Suppressor macrophage treated with lipopolysaccharide for 1 hour (primary cell): ENCODE measurements around the gene NLRX1.
A peak's percentile ranks its signal among the peaks of the same experiment; 100 is the strongest.
"Not testable (repeated sequence)": the region's sequence is repeated elsewhere in the genome, so short reads cannot be mapped to it uniquely, and the experiment has no call there.

Source experiments
- DNase-seq, 3 donors: peaks; one replicate each; pipeline ENCODE4 v3.0.0-alpha.2; 2020 to 2022

Gene NLRX1

DNA sequence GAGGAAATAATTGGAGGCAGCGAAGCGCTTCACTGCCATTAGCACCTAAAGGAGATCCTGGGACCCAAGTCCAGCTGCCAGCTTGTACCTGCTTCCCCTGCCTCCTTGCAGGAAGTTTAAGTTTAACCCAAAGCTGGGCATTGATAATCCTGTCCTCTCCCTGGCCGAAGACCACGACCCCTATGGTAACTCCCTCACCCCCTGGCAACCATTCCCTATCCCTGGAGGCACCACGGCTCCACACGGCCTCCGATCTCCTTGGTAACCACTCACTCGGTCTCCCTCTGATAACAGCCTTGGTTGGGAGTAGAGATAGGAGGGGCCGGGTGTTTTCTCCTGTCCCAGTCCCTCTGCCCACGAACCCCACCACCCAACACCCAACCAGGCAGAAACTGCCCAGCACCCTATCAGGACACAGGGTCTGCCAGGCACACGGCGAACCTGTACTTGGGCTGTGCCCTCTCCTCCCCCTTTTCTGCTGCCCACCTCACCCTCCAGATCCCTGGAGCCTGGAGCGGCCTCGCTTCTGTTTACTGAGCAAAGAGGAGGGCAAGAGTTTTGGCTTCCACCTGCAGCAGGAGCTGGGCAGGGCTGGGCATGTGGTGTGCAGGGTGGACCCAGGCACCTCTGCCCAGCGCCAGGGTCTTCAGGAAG is 17.6 kb downstream of the NLRX1 start:
- no peak for DNase-seq

DNA sequence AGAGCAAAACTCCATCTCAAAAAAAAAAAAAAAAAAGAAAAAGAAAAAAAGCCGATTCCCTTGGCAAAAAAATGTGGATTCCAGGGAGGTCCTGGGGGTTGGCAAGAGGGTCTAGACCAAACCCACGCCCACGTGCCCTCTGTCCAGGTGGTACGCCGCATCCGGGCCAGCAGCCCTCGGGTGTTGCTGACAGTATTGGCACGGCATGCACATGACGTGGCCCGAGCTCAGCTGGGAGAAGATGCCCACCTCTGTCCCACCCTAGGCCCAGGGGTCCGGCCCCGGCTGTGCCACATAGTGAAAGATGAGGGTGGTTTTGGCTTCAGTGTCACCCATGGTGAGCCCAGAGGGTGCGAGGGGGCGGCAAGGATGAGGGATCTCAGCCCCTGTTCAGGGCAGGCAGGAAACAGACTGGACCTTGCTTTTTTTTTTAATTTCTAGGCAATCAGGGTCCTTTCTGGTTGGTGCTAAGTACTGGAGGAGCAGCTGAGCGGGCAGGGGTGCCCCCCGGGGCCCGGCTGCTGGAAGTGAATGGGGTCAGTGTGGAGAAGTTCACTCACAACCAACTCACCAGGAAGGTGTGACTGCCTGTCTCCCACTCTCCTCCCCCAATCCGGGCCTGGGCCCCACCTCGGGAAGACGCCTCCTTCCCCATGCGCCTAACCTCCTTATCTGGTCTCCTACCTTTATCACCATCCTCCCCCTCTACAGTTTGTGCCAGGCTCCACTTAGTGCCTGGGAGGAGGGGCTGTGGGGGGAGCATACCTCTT is 18.8 kb downstream of the NLRX1 start:
- no peak for DNase-seq

DNA sequence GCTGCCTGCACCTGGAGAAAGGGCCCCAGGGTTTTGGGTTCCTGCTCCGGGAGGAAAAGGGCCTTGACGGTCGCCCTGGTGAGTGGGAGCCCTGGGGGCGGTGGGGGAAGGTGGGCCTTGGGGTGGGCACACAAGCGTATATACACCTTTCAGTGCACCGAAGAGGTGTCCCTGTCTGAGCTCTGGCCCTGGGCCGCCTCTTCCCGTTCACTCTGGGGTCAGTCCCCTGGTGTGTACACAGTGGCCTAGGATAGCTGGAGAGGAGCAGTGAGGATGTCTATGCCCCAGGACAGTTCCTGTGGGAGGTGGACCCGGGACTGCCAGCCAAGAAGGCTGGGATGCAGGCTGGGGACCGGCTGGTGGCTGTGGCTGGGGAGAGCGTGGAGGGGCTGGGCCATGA is 19.5 kb downstream of the NLRX1 start:
- no peak for DNase-seq

DNA sequence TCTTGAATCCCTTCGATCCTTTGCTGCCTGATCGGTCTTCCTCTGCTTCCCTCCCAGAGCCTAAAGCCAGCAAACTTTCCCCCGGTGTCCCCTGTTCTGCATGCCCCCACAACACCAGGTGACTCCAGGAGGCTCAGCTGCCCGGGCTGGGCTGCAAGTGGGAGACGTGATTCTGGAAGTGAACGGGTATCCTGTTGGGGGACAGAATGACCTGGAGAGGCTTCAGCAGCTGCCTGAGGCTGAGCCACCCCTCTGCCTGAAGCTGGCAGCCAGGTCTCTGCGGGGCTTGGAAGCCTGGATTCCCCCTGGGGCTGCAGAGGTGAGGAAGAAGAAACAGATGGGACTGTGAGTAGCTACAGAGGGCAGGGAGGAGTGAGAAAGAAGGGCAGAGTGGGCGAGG is 20.4 kb downstream of the NLRX1 start:
- no peak for DNase-seq

DNA sequence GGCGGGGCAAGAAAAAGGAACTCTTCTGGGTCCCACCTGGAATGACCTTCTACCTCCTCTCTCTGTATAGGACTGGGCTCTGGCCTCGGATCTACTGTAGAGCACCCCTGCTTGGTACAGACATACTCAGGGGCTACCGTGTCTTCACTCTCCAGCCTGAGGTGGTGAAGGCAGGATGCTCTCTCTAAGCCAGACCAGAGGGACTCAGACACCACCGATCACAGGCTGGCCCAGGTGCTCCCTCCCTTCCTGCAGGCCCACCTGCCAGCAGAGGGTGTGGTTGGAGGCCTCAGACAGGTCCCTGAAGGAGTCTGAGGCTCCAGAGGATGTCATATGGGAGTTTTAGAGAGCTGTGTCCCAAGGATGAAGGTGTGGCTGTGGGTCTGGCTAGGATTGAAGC is 20.9 kb downstream of the NLRX1 start:
- no peak for DNase-seq

DNA sequence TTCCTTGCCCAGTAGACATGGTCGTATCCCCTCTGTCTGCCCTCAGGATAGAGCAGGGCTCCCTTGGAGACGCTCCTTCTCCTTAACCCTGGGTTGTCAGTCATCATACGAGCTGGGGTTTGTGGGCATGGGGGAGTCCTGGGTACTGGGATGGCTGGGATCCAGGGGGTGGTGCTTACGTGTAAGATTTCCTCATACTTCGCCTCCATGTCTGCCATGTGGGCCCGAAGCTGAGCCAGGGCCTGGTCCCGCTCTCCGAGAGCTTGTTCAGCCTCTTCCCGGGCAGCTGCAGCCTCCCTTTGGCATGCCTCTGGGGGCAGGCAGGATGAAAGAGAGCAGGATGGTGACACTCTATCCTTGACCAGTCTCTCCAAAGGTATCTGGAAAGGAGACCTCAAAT is 22.0 kb downstream of the NLRX1 start:
- no peak for DNase-seq

DNA sequence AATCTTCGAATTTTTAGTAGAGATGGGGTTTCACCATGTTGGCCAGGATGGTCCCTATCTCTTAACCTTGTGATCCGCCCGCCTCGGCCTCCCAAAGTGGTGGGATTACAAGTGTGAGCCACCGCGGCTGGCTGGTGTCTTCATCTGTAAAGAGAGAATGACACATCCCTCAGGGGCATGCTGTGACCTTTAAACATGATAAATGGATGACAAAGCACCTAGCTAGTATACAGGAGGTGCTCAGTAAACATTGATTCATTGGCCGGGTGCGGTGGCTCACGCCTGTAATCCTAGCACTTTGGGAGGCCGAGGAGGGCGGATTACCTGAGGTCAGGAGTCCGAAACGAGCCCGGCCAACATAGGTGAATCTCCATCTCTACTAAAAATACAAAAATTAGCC is 22.7 kb downstream of the NLRX1 start:
- DNase-seq: not testable (repeated sequence)

DNA sequence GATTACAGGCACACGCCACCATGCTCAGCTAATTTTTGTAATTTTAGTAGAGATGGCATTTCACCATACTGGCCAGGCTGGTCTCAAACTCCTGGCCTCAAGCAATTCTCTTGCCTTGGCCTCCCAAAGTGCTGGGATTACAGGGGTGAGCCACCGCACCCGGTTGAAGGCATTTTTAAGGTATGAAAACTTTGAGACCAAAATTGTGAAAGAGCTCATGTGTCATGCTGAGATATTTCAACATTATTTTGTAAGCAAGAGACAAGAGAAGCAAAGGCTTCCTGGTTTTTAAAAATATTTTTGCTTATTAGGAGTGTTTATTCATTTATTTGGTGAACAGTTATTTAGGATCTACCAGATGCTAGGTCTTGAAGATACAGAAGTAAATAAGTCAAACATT is 23.6 kb downstream of the NLRX1 start:
- peak; percentile 60 to 88 (median 84) for DNase-seq

DNA sequence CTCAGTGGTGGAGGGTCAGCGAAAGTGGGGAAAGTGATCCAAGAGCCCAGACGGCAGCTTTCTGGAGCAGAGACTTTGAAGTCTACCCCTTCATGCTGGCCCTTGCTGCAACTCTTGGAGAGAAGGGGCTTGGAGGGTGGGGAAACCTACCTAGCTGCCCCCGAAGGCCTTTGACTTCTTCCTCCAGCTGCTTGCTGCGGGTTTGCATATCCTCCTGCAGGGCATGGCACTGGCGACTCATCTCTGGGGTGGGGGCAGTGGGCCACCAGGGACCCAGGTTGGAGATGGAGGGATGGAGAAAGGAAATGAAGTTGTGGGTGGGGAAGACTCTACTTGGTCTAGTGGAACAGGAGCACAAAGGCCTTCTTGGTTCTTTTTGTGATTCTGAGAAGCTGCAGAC is 24.5 kb downstream of the NLRX1 start:
- DNase-seq: no peak

DNA sequence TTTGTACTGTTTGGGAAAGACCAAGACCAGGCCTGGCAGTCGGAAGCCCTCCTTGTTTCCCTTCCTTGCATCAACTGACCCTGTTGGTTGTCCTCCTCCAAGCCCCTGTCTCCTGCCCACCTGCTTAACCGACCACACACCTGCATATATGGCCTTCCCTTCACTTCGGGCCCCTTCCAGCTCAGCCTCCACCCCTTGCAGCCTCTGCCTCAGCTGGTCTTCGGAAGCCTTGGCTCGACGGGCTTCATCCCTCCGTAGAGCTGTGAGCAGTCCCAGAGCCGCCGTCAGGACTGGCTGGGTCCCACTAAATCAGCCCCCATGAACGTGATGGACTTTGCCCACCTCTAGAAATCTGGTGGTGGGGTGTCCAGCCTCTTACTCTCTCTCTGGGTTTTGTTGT is 25.1 kb downstream of the NLRX1 start:
- DNase-seq: no peak

DNA sequence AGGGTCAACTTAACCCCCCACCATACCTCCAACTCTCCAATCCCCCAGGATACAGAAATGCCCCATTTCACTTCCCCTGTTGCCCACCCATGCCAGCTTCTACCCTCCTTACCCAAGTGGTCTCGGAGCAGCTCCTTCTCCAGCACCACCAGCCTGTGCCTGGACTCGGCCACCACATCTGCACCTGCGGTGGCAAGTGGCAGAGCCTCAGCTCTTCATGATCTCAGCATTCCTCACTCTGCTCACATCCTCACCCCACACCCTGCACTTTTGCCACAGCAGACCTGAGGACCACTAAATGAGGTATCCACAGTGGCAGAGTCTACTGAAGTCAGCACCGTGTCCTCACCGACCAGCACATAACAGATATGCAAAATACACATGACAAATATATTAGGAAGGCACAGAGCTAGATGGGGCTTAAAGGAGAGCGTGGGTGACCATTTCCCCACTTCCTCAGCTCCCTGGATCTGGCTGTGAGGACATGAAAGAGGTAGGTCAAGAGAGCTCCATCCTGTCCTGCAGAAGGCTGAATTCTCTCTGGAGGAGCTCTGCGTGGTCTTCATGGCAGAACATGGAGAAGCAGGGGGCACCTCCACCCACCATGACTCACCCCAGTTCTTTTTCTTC is 26.4 kb downstream of the NLRX1 start:
- DNase-seq: peak; percentile 35 to 54 (median 38)

DNA sequence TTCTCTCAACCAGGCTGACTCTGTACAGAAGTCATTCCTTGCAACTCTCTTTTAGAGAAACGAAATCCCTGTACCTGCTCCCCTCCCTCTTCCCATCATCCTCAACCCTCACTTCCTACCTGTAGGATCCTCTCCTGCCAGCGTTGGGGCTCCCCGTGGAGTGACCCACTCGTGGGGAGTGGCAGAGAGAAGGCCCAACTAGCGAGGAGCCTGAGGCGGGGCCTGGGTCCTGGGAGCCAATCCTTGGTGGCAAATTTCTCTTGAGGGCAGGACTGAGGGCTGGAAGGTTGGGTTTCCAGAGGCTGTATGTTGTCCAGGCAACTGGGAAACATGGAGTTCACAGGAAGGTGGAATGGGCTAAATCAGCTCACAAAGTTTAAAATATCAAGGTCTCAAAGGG is 27.2 kb downstream of the NLRX1 start:
- peak in 2 of 3 donors; percentile 28 to 52 for DNase-seq

DNA sequence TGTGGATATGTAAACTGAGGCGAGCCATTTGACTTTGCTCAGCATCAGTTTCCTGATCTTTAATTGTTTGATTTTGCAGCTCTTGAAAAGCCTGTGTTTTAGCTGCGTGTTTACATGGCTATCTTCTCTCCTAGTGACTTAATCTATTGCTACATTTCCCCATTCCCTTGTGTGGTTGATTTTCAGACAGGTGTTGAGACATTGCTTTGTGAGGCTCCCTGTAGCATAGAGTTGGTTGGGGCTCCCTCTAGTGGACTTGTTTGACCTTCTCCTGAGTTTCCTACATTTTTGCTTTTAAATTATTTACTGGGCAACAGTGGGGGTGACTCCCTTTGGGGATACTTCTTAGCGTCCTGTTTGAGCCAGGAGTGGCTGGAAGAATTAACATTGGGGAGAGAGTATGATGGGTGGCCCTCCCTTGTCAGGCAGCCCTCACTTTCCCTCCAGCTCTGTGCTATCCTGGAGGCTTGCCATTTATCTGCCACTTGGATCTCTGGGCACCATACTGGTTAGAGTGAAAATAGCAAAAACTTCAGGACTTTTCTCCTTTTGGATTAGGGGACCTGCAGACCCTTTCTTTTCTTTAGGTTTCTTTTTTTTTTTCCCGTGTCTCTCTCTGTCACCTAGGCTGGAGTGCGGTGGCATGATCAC is 28.4 kb downstream of the NLRX1 start:
- DNase-seq: peak; percentile 88 to 90 (median 88)

DNA sequence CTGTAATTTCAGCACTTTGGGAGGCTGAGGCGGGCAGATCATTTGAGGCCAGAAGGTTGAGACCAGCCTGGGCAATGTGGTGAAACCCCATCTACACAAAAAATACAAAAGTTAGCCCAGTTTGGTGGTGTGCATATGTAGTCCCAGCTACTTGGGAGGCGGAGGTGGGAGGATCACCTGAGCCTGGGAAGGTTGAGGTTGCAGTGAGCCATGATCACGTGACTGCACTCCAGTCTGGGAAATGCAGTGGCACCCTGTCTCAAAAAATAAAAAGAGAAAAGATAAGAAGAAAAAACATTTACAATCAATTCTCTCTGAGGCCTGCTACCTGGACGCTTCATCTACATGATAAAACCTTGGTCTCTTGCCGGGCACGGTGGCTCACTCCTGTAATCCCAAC is 30.4 kb downstream of the NLRX1 start:
- DNase-seq: no peak

DNA sequence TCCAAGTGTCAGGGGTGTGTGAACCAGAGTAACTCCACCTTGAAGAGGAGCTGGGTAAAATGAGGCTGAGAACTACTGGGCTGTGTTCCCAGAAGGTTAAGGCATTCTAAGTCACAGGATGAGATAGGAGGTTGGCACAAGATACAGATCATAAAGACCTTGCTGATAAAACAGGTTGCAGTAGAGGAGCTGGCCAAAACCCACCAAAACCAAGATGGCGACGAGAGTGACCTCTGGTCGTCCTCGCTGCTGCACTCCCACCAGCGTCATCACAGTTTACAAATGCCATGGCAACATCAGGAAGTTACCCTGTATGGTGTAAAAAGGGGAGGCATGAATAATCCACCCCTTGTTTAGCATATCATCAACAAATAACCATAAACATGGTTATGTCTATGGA is 32.7 kb downstream of the NLRX1 start:
- not testable (repeated sequence) for DNase-seq

DNA sequence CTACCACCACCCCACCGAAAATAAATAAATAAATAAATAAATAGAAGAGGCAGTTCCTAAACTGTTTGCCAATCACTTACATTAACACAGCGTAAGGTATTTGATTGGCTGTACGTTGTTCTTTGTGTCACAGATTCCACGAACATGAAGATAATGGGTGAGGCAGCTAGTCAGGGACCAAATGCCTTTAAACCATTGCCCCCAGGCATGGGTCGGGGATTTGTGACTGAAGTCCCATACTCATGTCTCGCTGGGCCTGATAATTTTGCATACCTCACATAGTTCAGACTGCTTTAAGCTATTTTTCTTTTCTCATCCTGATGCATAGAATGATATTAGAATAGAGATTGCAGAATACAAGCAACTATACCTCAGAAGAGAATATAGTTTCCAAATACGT is 34.0 kb downstream of the NLRX1 start:
- DNase-seq: no peak

DNA sequence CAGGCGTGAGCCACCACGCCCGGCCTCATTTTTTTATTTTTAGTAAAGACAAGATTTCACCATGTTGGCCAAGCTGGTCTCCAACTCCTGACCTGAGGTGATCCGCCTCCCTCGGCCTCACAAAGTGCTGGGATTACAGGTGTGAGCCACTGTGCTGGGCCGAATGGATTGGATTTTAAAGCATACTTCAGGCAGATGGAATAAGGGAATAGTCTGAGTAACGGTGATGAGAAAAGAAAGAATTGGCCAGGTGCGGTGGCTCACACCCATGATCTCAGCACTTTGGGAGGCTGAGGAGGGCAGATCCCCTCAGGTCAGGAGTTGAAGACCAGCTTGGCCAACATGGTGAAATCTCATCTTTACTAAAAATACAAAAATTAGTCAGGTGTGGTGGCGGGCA is 35.5 kb downstream of the NLRX1 start:
- DNase-seq: no peak

DNA sequence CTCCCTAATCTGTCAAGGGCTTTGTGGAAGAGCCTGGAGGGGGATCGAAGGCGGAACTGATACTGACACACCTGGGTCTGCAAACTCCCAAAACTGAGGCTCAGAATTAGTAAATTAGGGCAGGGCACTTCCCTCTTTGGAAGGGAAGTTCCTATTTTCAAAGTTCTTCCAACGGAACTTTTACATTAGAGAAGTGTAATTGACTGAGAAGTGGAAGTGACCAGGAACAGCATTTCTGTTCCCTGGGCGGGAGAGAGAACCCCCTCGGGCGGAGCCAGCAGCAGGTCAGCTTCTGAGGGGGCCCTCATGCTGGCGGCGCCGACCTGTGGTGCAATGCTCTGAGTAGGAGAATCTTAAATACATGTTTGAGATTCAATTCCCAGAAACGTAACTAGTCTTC is 36.6 kb downstream of the NLRX1 start:
- peak; percentile 72 to 79 (median 74) for DNase-seq

DNA sequence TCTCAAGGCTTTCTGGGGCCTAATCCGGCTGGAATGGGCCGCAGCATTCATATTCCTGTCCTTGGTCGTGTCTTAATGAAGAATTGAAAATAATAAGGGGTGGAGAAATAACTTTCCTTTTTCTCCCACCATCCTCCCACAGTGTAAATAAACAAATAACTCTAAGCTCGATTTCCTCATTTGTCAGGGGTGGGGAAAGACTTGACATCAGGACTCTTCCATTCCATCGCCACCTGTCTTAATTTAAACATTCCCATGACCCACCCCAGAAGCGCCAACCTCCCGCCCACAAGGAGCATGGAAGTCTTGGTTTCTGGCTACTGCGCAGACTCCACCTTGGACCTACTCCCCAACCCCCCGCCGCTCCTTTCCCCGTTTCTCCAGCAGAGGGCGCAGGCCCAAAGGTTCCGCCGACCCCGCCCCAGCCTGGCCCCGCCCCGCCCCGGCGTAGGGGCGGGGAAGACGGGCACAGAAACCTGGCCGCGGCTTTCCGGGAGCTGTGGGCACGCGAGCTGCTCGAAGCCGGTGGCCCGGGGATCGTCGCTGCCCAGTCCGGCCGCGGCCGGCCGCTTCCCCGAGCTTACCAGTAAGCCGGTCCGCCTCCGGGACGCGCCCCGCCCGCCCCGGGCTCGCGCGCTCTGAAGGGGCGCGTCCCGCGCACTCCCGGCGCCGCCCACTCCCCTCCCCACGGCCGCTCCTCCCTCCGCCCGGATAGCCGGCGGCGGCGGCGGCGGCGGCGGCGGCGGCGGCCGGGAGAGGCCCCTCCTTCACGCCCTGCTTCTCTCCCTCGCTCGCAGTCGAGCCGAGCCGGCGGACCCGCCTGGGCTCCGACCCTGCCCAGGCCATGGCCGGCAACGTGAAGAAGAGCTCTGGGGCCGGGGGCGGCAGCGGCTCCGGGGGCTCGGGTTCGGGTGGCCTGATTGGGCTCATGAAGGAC is 37.3 kb downstream of the NLRX1 start, which contains the start of gene CBL:
Gene CBL (plus strand): TSS at position 766 of the 937 bp plus-strand sequence. CDS start 79 bp downstream, at position 845.
- peak; percentile 91 to 98 (median 97) for DNase-seq

DNA sequence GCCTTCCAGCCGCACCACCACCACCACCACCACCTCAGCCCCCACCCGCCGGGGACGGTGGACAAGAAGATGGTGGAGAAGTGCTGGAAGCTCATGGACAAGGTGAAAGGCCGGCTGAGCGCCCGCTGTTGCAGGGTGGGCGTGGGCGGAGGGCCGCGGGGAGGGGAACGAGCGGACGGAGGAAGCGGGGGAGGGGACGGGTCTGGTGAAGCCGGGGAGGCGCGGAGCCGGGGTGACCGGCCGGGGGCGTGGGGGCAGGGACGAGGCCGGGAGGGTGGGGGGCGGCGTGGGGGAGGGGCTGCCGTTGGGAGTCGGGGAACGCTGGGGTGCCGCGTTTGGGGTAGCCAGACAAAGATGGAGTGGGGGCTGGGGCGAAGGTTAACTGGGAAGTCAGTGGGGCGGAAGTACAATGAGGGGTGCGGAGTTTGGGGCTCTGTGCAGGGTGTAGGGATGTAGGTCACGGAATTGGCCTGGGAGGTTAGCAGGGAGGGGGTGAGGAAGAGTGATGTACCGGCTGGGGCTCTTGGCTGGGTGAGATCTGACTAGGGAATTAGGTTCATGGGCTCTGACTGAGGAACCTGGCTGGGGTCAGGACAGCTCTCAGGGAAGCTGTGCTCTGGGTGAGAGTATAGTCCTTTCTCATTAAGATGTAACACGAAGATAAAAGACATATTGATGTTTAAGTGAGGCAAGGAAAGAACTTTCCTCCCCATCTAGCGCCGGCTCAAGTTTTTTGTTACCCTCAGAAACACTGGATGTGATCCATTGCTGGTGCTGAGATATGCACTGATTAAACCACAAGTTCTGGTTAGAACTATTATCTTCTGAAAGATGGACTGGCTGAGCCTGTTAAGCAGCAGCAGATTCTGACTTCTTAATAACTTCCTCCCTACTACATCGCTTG is 38.2 kb downstream of the NLRX1 start:
- peak; percentile 70 to 91 (median 83) for DNase-seq

DNA sequence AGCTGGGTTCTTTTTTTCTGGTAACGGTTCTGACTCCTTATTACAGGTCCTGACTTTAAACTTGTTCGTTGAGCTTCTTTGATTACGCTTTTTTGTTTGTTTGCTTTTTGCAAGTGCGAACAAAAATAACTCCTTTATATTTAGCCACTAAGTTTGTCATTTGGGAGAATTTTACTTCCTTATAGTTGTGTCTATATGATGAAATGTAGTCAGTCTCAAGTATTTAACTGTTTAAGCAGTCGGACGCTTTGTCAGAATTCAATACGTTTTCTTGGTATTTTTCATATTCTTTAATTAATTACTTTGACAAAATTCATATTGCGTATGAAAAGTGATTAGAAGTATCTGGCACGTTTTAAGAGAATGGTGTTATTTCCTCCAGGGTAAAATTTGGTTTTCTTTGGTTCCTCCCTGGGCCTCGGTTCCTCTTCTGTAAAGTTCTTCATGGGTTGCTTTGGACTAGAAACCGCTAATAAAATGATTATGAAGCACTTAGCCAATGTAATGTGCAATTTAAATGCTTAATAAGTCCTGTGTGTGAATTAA is 39.0 kb downstream of the NLRX1 start:
- peak in 2 of 3 donors; percentile 55 to 60 for DNase-seq
